HG02938 (cell line): Measurements from ENCODE around the gene HMX3.
"Not testable (repeated sequence)": the region's sequence is repeated elsewhere in the genome, so short reads cannot be mapped to it uniquely, and the experiment has no call there.

Experiments used
- ATAC-seq: cut with Tn5 transposase; IDR thresholded peaks from one replicate; pipeline ENCODE4 v1.9.1; 2021; ENCODE audit warnings: mild to moderate bottlenecking, moderate library complexity; ENCODE audit not compliant: unreplicated experiment

Gene HMX3

GRCh38 chr10:123171616-123172015 is 35.8 kb downstream of the HMX3 start:
- ATAC-seq: not testable (repeated sequence)

DNA sequence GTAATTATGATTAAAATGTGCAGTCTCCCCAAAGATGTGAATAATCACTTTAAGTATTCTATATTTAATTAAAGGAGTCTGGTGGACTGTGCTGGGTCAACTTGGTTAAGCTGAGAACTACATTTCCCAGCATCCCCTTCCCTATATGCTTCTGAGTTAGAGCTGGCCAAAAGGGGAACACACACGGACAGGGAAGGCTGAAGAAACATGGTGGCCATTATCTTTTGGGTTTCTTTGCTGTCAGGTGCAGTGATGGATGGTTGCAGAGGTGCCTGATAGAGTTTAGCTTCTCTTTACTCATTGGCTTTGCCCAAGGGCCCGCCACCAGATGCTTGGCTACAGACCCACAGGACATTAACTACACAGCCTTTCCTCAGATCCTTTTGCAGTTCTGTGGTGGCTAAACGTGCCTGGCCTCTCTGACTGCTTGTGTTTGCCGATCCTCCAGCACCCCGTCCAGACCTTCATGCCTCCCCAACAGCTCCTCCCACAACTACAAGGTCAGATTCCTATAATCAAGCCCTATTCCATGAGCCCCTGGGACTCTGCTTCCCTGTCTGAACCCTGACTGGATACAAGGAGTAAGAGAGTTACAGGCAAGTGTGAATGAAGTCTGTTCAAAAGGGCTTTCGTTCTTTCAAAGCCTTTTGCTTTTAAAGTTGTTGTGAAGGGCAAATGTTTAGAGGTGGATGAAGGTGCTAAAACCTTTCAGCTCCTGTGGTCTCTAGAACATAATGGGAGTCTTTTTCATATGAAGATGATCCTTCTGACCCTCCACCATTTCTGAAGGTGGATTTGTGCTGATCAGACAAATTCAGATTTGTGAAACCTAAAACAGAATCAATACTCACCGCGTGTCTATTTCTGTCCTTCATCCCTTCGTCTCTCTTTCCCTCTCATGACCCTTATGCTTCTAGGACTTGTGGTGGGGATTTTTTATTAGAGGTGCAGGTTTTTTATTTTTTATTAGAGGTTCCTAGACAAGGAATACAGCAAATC is 39.9 kb downstream of the HMX3 start:
- no peak for ATAC-seq

GRCh38 chr10:123178390-123178789 is 42.6 kb downstream of the HMX3 start:
- not testable (repeated sequence) for ATAC-seq

GRCh38 chr10:123180101-123181090 is 44.6 kb downstream of the HMX3 start:
- no peak for ATAC-seq

GRCh38 chr10:123183724-123184123 is 48.0 kb downstream of the HMX3 start:
- ATAC-seq: no peak

- ATAC-seq: no peak
These were observed 52.0 kb downstream of the HMX3 start for GRCh38 chr10:123187781-123188180.
